ENCODE data around the gene EPHA3.

EPHA3 gene

GRCh38 chr3:89436846-89437245 lies 329.4 kb downstream of the EPHA3 start:
- in situ Hi-C loops (cut with MboI; ENCODE audit: low sequenced_read_pairs, unreplicated experiment), result no loop called here
- no peak for DNase-seq (ENCODE audit: low spot score)

GRCh38 chr3:89440386-89440785 lies 333.0 kb downstream of the EPHA3 start:
- DNase-seq (ENCODE audit: low spot score), result no peak
- TF ChIP-seq CTCF (IDR thresholded peaks at IDR 0.05; ENCODE audit: borderline replicate concordance, control extremely low read depth, extremely low read depth, insufficient read depth, missing control alignments), result no peak
- in situ Hi-C loops (cut with MboI; ENCODE audit: low sequenced_read_pairs, unreplicated experiment), result no loop called here

More at GRCh38 chr3:89436846-89437245, 329.4 kb downstream of the EPHA3 start:
- TF ChIP-seq CTCF (IDR thresholded peaks at IDR 0.05; ENCODE audit: borderline replicate concordance, control extremely low read depth, extremely low read depth, insufficient read depth, missing control alignments), result no peak

GRCh38 chr3:89441141-89441540 lies 333.7 kb downstream of the EPHA3 start:
- in situ Hi-C loops (cut with MboI; ENCODE audit: low sequenced_read_pairs, unreplicated experiment), result no loop called here

GRCh38 chr3:89446593-89446992 lies 339.2 kb downstream of the EPHA3 start:
- TF ChIP-seq CTCF (IDR thresholded peaks at IDR 0.05; ENCODE audit: borderline replicate concordance, control extremely low read depth, extremely low read depth, insufficient read depth, missing control alignments), result no peak
- no peak for DNase-seq (ENCODE audit: low spot score)
- in situ Hi-C loops (cut with MboI; ENCODE audit: low sequenced_read_pairs, unreplicated experiment), result no loop called here

More at GRCh38 chr3:89441141-89441540, 333.7 kb downstream of the EPHA3 start:
- TF ChIP-seq CTCF (IDR thresholded peaks at IDR 0.05; ENCODE audit: borderline replicate concordance, control extremely low read depth, extremely low read depth, insufficient read depth, missing control alignments), result no peak
- no peak for DNase-seq (ENCODE audit: low spot score)

GRCh38 chr3:89447243-89447642 lies 339.8 kb downstream of the EPHA3 start:
- in situ Hi-C loops (cut with MboI; ENCODE audit: low sequenced_read_pairs, unreplicated experiment), result no loop called here
- no peak for DNase-seq (ENCODE audit: low spot score)
- TF ChIP-seq CTCF (IDR thresholded peaks at IDR 0.05; ENCODE audit: borderline replicate concordance, control extremely low read depth, extremely low read depth, insufficient read depth, missing control alignments), result no peak

- TF ChIP-seq CTCF (IDR thresholded peaks at IDR 0.05; ENCODE audit: borderline replicate concordance, control extremely low read depth, extremely low read depth, insufficient read depth, missing control alignments), result no peak
- no peak for DNase-seq (ENCODE audit: low spot score)
- in situ Hi-C loops (cut with MboI; ENCODE audit: low sequenced_read_pairs, unreplicated experiment), result no loop called here
Observed at GRCh38 chr3:89449086-89449485, 341.7 kb downstream of the EPHA3 start.

- in situ Hi-C loops (cut with MboI; ENCODE audit: low sequenced_read_pairs, unreplicated experiment), result no loop called here
Observed at GRCh38 chr3:89452066-89452465, 344.6 kb downstream of the EPHA3 start.

More at GRCh38 chr3:89452066-89452465, 344.6 kb downstream of the EPHA3 start:
- TF ChIP-seq CTCF (IDR thresholded peaks at IDR 0.05; ENCODE audit: borderline replicate concordance, control extremely low read depth, extremely low read depth, insufficient read depth, missing control alignments), result no peak
- no peak for DNase-seq (ENCODE audit: low spot score)
